Mucosa of descending colon (tissue), 3 donors: ENCODE results near the gene SOX5. TPM values are rescaled to one million over a fixed set of nuclear protein-coding genes. Genes with fewer than 3 reads are reported as not detected.

ENCODE experiments used
- ATAC-seq: fragments of 200-7000 bp; cut with Tn5 transposase; one replicate; pipeline ENCODE4 v1.9.1; 2020; ENCODE audit warnings: mild to moderate bottlenecking, moderate library complexity
- DNase-seq, 3 donors: peaks; one replicate each; pipeline ENCODE4 v3.0.0-alpha.2; 2020
- H3K36me3 ChIP-seq: fragments of 200-600 bp; one replicate; pipeline ENCODE4 v1.8.0; 2021; ENCODE audit warnings: low read depth, mild to moderate bottlenecking
- H3K4me1 ChIP-seq: fragments of 200-600 bp; one replicate; pipeline ENCODE4 v1.8.0; 2021; ENCODE audit warnings: low read depth, mild to moderate bottlenecking
- H3K4me3 ChIP-seq: fragments of 200-600 bp; one replicate; pipeline ENCODE4 v1.8.0; 2021; ENCODE audit warnings: mild to moderate bottlenecking
- H3K9me3 ChIP-seq: fragments of 200-600 bp; one replicate; pipeline ENCODE4 v1.8.0; 2021; ENCODE audit warnings: mild to moderate bottlenecking
- CTCF ChIP-seq: fragments of 200-600 bp; IDR thresholded peaks from one replicate; pipeline ENCODE4 v1.8.0; 2022; ENCODE audit warnings: antibody characterized with exemption, mild to moderate bottlenecking
- intact Hi-C, 2 donors: fragments of 100-400 bp; cut with DNase I in 1 of 2; cut with micrococcal nuclease in 1 of 2; formaldehyde crosslinking; loops; one replicate each; pipeline versions ENCODE4 v1.11.0 to v1.11.1; 2022; cut with DNase I, micrococcal nuclease
- total RNA-seq, 3 donors: library from RNA; stranded (reverse); fragmentation: NEBNext Ultra II Directional in 2 of 3; extraction: Animal tissue kit (Norgen Biotek cat#: 25700) in 2 of 3; gene quantifications; one replicate each; pipeline versions ENCODE4 v1.2.1 to v1.2.4, GENCODE V29; 2021 to 2023
- donor health status: DM: no; HTN: no; CAD: no; lungs with moderate emphysema.
- donor health status: DM: no; HTN: no; CAD: no.
- donor health status: DM: no; HTN: yes; CAD: no.

Gene SOX5
- total RNA-seq, 3 donors from 2014 or later = 2.8 to 13.0 (median 3.3) TPM

DNA sequence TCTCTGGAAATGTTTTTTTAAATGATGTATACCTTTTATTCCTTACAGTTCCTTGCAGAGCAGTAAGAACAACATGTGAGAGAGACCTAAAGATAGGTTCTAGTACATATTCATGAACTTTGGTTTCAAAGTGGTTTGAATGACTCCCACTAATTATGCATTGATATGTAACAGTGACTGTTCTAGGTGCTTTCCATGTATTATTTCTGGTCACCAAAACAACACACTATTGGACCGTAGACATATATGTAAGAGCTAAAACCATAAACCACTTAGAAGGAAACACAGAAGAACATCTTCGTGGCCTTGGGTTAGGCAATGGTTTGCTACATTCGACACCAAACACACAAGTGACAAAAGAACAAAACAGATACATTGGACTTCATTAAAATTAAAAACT lies 37.9 kb downstream of the SOX5 start:
- Histone ChIP-seq H3K4me1 (no peaks in the 10 kb centered on the region), H3K4me3 (no peak overlapping the region), H3K36me3 (no peaks in the 10 kb centered on the region), H3K9me3 (no peaks in the 10 kb centered on the region)
- no peak for DNase-seq
- TF ChIP-seq CTCF = no peak
- intact Hi-C loops = no loop called here
- no peak for ATAC-seq

GRCh38 chr12:23909551-23909950 lies 39.9 kb downstream of the SOX5 start:
- ATAC-seq (no peak), DNase-seq (no peak)
- Histone ChIP-seq H3K4me1 (no peaks in the 10 kb centered on the region), H3K4me3 (no peak overlapping the region), H3K9me3 (no peaks in the 10 kb centered on the region), H3K36me3 (no peaks in the 10 kb centered on the region)
- intact Hi-C loops = no loop called here
- no peak for TF ChIP-seq CTCF

DNA sequence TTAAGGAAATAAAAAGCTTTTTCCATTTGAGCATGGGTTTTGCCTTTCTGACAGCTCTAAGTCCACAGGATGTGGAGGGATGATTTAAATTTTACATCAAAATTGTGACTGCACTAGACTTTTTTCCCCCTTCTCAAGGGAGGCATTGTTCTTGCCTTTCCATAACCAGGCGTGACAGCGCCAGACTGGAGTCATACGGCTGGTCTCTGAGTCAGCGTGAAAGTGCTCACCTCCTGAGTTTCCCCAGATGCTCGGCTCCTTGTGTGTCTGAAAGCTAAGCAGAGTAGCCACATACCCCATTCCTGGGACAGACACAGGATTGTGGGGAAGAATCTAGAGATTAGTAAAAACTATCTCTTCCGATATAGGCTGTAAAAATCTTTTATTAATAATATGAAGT lies 43.1 kb downstream of the SOX5 start:
- DNase-seq = peak in 1 of 3 donors; percentile 22
- Histone ChIP-seq H3K9me3 (no peaks in the 10 kb centered on the region), H3K4me3 (no peak overlapping the region), H3K4me1 (no peaks in the 10 kb centered on the region), H3K36me3 (no peaks in the 10 kb centered on the region)
- no peak for ATAC-seq
- intact Hi-C loops = no loop called here
- TF ChIP-seq CTCF = no peak

DNA sequence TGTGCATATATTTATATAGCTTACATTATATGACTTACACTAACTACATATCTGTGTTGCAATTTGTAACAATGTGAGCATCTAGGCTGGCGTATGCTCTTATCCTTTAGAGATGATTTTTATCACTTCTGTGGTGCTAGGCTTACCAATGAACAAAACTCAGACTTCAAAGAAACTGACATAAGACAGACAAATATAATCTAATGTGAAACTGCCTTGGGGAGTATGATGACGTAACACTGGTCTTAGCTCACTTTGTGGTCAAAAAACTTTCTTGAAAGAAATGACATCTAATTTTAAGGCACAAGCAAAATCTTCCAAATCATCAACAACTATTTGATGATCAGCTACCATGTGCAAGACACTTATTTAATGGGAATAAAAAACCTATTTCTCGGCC lies 50.0 kb downstream of the SOX5 start:
- intact Hi-C loops = no loop called here
- no peaks in the 10 kb centered on the region for H3K36me3 ChIP-seq
- no peak for ATAC-seq

DNA sequence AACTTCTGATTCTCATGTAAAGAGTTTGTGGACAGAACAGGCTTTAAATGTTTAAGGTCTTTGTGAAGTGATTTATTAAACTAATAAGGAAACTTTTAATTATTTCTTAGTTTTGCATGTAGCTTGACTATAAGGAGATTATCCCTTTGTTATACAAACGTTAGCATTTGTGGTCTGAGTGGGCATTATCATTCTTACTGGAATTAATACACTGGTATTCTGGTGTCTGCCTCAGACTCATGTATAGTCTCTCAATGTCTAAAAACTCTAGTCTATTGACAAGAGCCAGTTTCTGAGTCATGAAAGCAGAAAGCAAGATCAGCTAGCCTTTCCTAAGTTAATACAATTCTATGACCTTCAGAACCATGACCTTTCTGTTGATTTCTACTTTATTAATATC lies 51.3 kb downstream of the SOX5 start:
- Histone ChIP-seq H3K4me1 (no peaks in the 10 kb centered on the region), H3K36me3 (no peaks in the 10 kb centered on the region), H3K9me3 (no peaks in the 10 kb centered on the region), H3K4me3 (no peak overlapping the region)
- intact Hi-C loops = no loop called here
- ATAC-seq (no peak), DNase-seq (no peak)
- TF ChIP-seq CTCF = no peak

More for the DNA sequence above, 50.0 kb downstream of the SOX5 start:
- Histone ChIP-seq H3K4me1 (no peaks in the 10 kb centered on the region), H3K4me3 (no peak overlapping the region), H3K9me3 (no peaks in the 10 kb centered on the region)
- DNase-seq = no peak
- TF ChIP-seq CTCF = no peak

- DNase-seq (no peak), ATAC-seq (no peak)
- Histone ChIP-seq H3K4me1 (no peaks in the 10 kb centered on the region), H3K4me3 (no peak overlapping the region), H3K36me3 (no peaks in the 10 kb centered on the region), H3K9me3 (no peaks in the 10 kb centered on the region)
- intact Hi-C loops = no loop called here
- TF ChIP-seq CTCF = no peak
Measured at GRCh38 chr12:23895792-23896218, 53.7 kb downstream of the SOX5 start.
